ENCODE measurements around the gene THSD4. TPM values are rescaled to one million over a fixed set of nuclear protein-coding genes. Genes with fewer than 3 reads are reported as not detected.
"Not testable (repeated sequence)": the region's sequence is repeated elsewhere in the genome, so short reads cannot be mapped to it uniquely, and the experiment has no call there.

Gene THSD4
- total and polyA plus RNA-seq, 3 experiments from 2014 or later: not detected

GRCh38 chr15:71118881-71119632, 3.8 kb downstream of the THSD4 start:
- Histone ChIP-seq H3K27me3 (ENCODE audit: insufficient read depth, low read length, poor library complexity, severe bottlenecking) (peaks cover 11% of the 10 kb centered on the region), H3K4me3 (ENCODE audit: low read length) (no peak overlapping the region), H3K4me1 (ENCODE audit: insufficient read depth, low read length) (no peaks in the 10 kb centered on the region), H3K9me3 (ENCODE audit: low read length) (no peaks in the 10 kb centered on the region), H3K36me3 (ENCODE audit: insufficient read depth, low read length) (no peaks in the 10 kb centered on the region), H3K27ac (ENCODE audit: low read depth, low read length) (no peak overlapping the region)
- no peak for DNase-seq
- Mint-ChIP-seq H3K4me3 (no peak overlapping the region), H3K27me3 (peaks cover 40 to 77% of the 10 kb centered on the region in 2 donors), H3K36me3 (peaks cover 0 to 3% (median 0%) of the 10 kb centered on the region in 3 donors), H3K9me3 (peaks cover 0 to 1% (median 0%) of the 10 kb centered on the region in 5 donors), H3K4me1 (peaks cover 2 to 13% (median 6%) of the 10 kb centered on the region in 3 donors), H3K27ac (no peak overlapping the region)
- ChIA-PET POLR2A (no interaction called here), CTCF (no interaction called here)

- Mint-ChIP-seq H3K27ac (peak overlapping the region in 1 of 8 donors; percentile 58), H3K36me3 (peaks cover 0 to 3% (median 0%) of the 10 kb centered on the region in 3 donors), H3K9me3 (peaks cover 0 to 1% (median 0%) of the 10 kb centered on the region in 5 donors), H3K4me3 (peak overlapping the region in 1 of 7 donors; percentile 61), H3K4me1 (peaks cover 2 to 8% (median 6%) of the 10 kb centered on the region in 3 donors), H3K27me3 (peaks cover 31 to 72% of the 10 kb centered on the region in 2 donors)
- no peaks in the 10 kb centered on the region for H3K9me3 ChIP-seq (ENCODE audit: low read length)
- POLR2A ChIA-PET: no interaction called here
- CTCF ChIA-PET: no interaction called here
- no peaks in the 10 kb centered on the region for H3K4me1 ChIP-seq (ENCODE audit: insufficient read depth, low read length)
- no peak overlapping the region for H3K4me3 ChIP-seq (ENCODE audit: low read length)
- no peak for DNase-seq
- peaks cover 11% of the 10 kb centered on the region for H3K27me3 ChIP-seq (ENCODE audit: insufficient read depth, low read length, poor library complexity, severe bottlenecking)
- H3K36me3 ChIP-seq (ENCODE audit: insufficient read depth, low read length): no peaks in the 10 kb centered on the region
- H3K27ac ChIP-seq (ENCODE audit: low read depth, low read length): no peak overlapping the region
These were observed 5.2 kb downstream of the THSD4 start for GRCh38 chr15:71120428-71120944.

GRCh38 chr15:71121442-71121841, 6.2 kb downstream of the THSD4 start:
- CTCF ChIA-PET: no interaction called here
- H3K4me3 Mint-ChIP-seq: no peak overlapping the region

GRCh38 chr15:71124937-71125790, 9.9 kb downstream of the THSD4 start:
- no peak for DNase-seq
- POLR2A ChIA-PET: no interaction called here
- Mint-ChIP-seq H3K9me3 (no peaks in the 10 kb centered on the region), H3K36me3 (peaks cover 0 to 3% (median 0%) of the 10 kb centered on the region in 3 donors), H3K4me1 (no peaks in the 10 kb centered on the region), H3K4me3 (no peak overlapping the region), H3K27me3 (peaks cover 9 to 37% of the 10 kb centered on the region in 2 donors), H3K27ac (no peak overlapping the region)
- Histone ChIP-seq H3K27ac (ENCODE audit: low read depth, low read length) (no peak overlapping the region), H3K36me3 (ENCODE audit: insufficient read depth, low read length) (no peaks in the 10 kb centered on the region), H3K9me3 (ENCODE audit: low read length) (no peaks in the 10 kb centered on the region), H3K27me3 (ENCODE audit: insufficient read depth, low read length, poor library complexity, severe bottlenecking) (no peaks in the 10 kb centered on the region), H3K4me1 (ENCODE audit: insufficient read depth, low read length) (no peaks in the 10 kb centered on the region), H3K4me3 (ENCODE audit: low read length) (no peak overlapping the region)
- CTCF ChIA-PET: no interaction called here

More at GRCh38 chr15:71121442-71121841, 6.2 kb downstream of the THSD4 start:
- Mint-ChIP-seq H3K4me1 (peaks cover under 1 to 2% (median 2%) of the 10 kb centered on the region in 3 donors), H3K36me3 (peaks cover 0 to 3% (median 0%) of the 10 kb centered on the region in 3 donors), H3K9me3 (peaks cover 0 to 1% (median 0%) of the 10 kb centered on the region in 5 donors), H3K27me3 (peaks cover 28 to 66% of the 10 kb centered on the region in 2 donors), H3K27ac (no peak overlapping the region)
- H3K4me1 ChIP-seq (ENCODE audit: insufficient read depth, low read length): no peaks in the 10 kb centered on the region
- H3K9me3 ChIP-seq (ENCODE audit: low read length): no peaks in the 10 kb centered on the region
- DNase-seq: no peak
- H3K36me3 ChIP-seq (ENCODE audit: insufficient read depth, low read length): no peaks in the 10 kb centered on the region
- no peak overlapping the region for H3K27ac ChIP-seq (ENCODE audit: low read depth, low read length)
- peaks cover 4% of the 10 kb centered on the region for H3K27me3 ChIP-seq (ENCODE audit: insufficient read depth, low read length, poor library complexity, severe bottlenecking)
- no peak overlapping the region for H3K4me3 ChIP-seq (ENCODE audit: low read length)
- POLR2A ChIA-PET: no interaction called here

GRCh38 chr15:71125831-71126450, 10.7 kb downstream of the THSD4 start:
- no peak overlapping the region for H3K27ac ChIP-seq (ENCODE audit: low read depth, low read length)
- Mint-ChIP-seq H3K4me3 (no peak overlapping the region), H3K4me1 (no peaks in the 10 kb centered on the region), H3K27me3 (peaks cover 5 to 31% of the 10 kb centered on the region in 2 donors), H3K27ac (no peak overlapping the region), H3K9me3 (no peaks in the 10 kb centered on the region), H3K36me3 (peaks cover 0 to 3% (median 0%) of the 10 kb centered on the region in 3 donors)
- DNase-seq: no peak
- no peaks in the 10 kb centered on the region for H3K9me3 ChIP-seq (ENCODE audit: low read length)
- H3K27me3 ChIP-seq (ENCODE audit: insufficient read depth, low read length, poor library complexity, severe bottlenecking): no peaks in the 10 kb centered on the region
- H3K4me3 ChIP-seq (ENCODE audit: low read length): no peak overlapping the region
- no peaks in the 10 kb centered on the region for H3K36me3 ChIP-seq (ENCODE audit: insufficient read depth, low read length)
- POLR2A ChIA-PET: no interaction called here
- CTCF ChIA-PET: no interaction called here
- no peaks in the 10 kb centered on the region for H3K4me1 ChIP-seq (ENCODE audit: insufficient read depth, low read length)

GRCh38 chr15:71127083-71127482, 11.8 kb downstream of the THSD4 start:
- Mint-ChIP-seq H3K9me3 (no peaks in the 10 kb centered on the region), H3K4me1 (no peaks in the 10 kb centered on the region), H3K36me3 (no peaks in the 10 kb centered on the region), H3K27ac (peak overlapping the region in 1 of 8 donors; percentile 14), H3K4me3 (no peak overlapping the region), H3K27me3 (peaks cover 5 to 27% of the 10 kb centered on the region in 2 donors)
- POLR2A ChIA-PET: no interaction called here
- H3K36me3 ChIP-seq (ENCODE audit: insufficient read depth, low read length): no peaks in the 10 kb centered on the region
- DNase-seq: no peak
- no peaks in the 10 kb centered on the region for H3K27me3 ChIP-seq (ENCODE audit: insufficient read depth, low read length, poor library complexity, severe bottlenecking)
- H3K9me3 ChIP-seq (ENCODE audit: low read length): no peaks in the 10 kb centered on the region
- CTCF ChIA-PET: no interaction called here
- H3K4me1 ChIP-seq (ENCODE audit: insufficient read depth, low read length): no peaks in the 10 kb centered on the region
- H3K27ac ChIP-seq (ENCODE audit: low read depth, low read length): no peak overlapping the region
- no peak overlapping the region for H3K4me3 ChIP-seq (ENCODE audit: low read length)

GRCh38 chr15:71128159-71128558, 12.9 kb downstream of the THSD4 start:
- POLR2A ChIA-PET; CTCF ChIA-PET; H3K27me3 ChIP-seq (ENCODE audit: insufficient read depth, low read length, poor library complexity, severe bottlenecking); H3K9me3 ChIP-seq (ENCODE audit: low read length); H3K4me1 Mint-ChIP-seq; H3K4me1 ChIP-seq (ENCODE audit: insufficient read depth, low read length); H3K36me3 ChIP-seq (ENCODE audit: insufficient read depth, low read length); H3K27ac Mint-ChIP-seq; DNase-seq; H3K36me3 Mint-ChIP-seq; H3K9me3 Mint-ChIP-seq; H3K27ac ChIP-seq (ENCODE audit: low read depth, low read length); H3K4me3 ChIP-seq (ENCODE audit: low read length); H3K4me3 Mint-ChIP-seq: not testable (repeated sequence)
- H3K27me3 Mint-ChIP-seq: peaks cover 8 to 25% of the 10 kb centered on the region in 2 donors

All from CD8-positive, alpha-beta memory T cell (primary cell).